Thymus (tissue), 11 donors: Measurements from ENCODE around the gene VAMP3. TPM values are rescaled to one million over a fixed set of nuclear protein-coding genes. Genes with fewer than 3 reads are reported as not detected.
A peak's percentile ranks its signal among the peaks of the same experiment; 100 is the strongest.
"Not testable (repeated sequence)": the region's sequence is repeated elsewhere in the genome, so short reads cannot be mapped to it uniquely, and the experiment has no call there.

Experiments used
- DNase-seq, 9 donors: peaks; one replicate each; pipeline ENCODE4 v3.0.0-alpha.2; 2013; ENCODE audit warnings: low spot score in 9 of 9, low read depth in 6 of 9, missing footprints in 1 of 9
- H3K27ac ChIP-seq, 2 donors: one replicate each; pipeline ENCODE4 v1.5.1; 2013; ENCODE audit warnings: control low read depth in 1 of 2, low read depth in 1 of 2, low read length in 1 of 2, mild to moderate bottlenecking in 1 of 2, moderate library complexity in 1 of 2
- H3K27me3 ChIP-seq, 2 donors: one replicate each; pipeline ENCODE4 v1.5.1; 2013; ENCODE audit warnings: low read length in 1 of 2; ENCODE audit not compliant: control insufficient read depth in 2 of 2, insufficient read depth in 1 of 2
- H3K36me3 ChIP-seq, 2 donors: one replicate each; pipeline ENCODE4 v1.5.1; 2013; ENCODE audit warnings: low read length in 1 of 2, mild to moderate bottlenecking in 1 of 2, moderate library complexity in 1 of 2; ENCODE audit not compliant: control insufficient read depth in 2 of 2, insufficient read depth in 2 of 2
- H3K4me1 ChIP-seq, 2 donors: one replicate each; pipeline ENCODE4 v1.5.1; 2013; ENCODE audit warnings: low read length in 2 of 2; ENCODE audit not compliant: control insufficient read depth in 2 of 2, insufficient read depth in 2 of 2
- H3K4me3 ChIP-seq, 2 donors: one replicate each; pipeline ENCODE4 v1.5.1; 2013; ENCODE audit warnings: low read length in 2 of 2, control low read depth in 1 of 2, mild to moderate bottlenecking in 1 of 2
- H3K9me3 ChIP-seq, 2 donors: one replicate each; pipeline ENCODE4 v1.5.1; 2013; ENCODE audit warnings: low read length in 1 of 2, mild to moderate bottlenecking in 1 of 2; ENCODE audit not compliant: control insufficient read depth in 2 of 2, insufficient read depth in 1 of 2
- WGBS: extraction: QIAGEN DNeasy Blood & Tissue Kit; methylation state at CpG from one replicate; pipeline ENCODE4 v1.1.7; 2013; 5-methylcytosine and 5-hydroxymethylcytosine counted together
- polyA plus RNA-seq: library from polyadenylated mRNA; stranded (reverse); fragments of 200-250 nt; gene quantifications from one replicate; pipeline ENCODE4 v1.2.3, GENCODE V29; 2013
- total RNA-seq: library from RNA; stranded (reverse); fragments of 120-200 nt; gene quantifications from one replicate; pipeline ENCODE4 v1.2.4, GENCODE V29; 2013
- donor health status: healthy.

The VAMP3 gene
- total and polyA plus RNA-seq, 2 donors: 31.5 to 55.6 TPM

- peaks cover 6 to 7% of the 10 kb centered on the region in 2 donors for H3K36me3 ChIP-seq
- H3K4me3 ChIP-seq: peak overlapping the region in 1 of 2 donors; percentile 83
- H3K9me3 ChIP-seq: no peaks in the 10 kb centered on the region
- 59% methylated on average over 52 of the region's 52 CpGs for WGBS
- H3K27me3 ChIP-seq: peaks cover 2 to 23% of the 10 kb centered on the region in 2 donors
- peak in 1 of 9 donors; percentile 10 for DNase-seq
- peaks cover 3% of the 10 kb centered on the region in 2 donors for H3K4me1 ChIP-seq
- H3K27ac ChIP-seq: no peak overlapping the region
Measured at GRCh38 chr1:7784492-7785071, 13.5 kb downstream of the VAMP3 start.

- peaks cover 2 to 23% of the 10 kb centered on the region in 2 donors for H3K27me3 ChIP-seq
- H3K36me3 ChIP-seq: peaks cover 5 to 7% of the 10 kb centered on the region in 2 donors
- H3K27ac ChIP-seq: no peak overlapping the region
- no peaks in the 10 kb centered on the region for H3K9me3 ChIP-seq
- no peak for DNase-seq
- H3K4me1 ChIP-seq: peaks cover 3% of the 10 kb centered on the region in 2 donors
- no peak overlapping the region for H3K4me3 ChIP-seq
- WGBS: 96% methylated on average over 7 of the region's 7 CpGs
Measured at GRCh38 chr1:7785108-7785507, 14.0 kb downstream of the VAMP3 start.

GRCh38 chr1:7786795-7787194 lies 15.7 kb downstream of the VAMP3 start:
- Histone ChIP-seq H3K4me1 (peaks cover 3% of the 10 kb centered on the region in 2 donors), H3K4me3 (no peak overlapping the region), H3K27ac (no peak overlapping the region), H3K9me3 (peaks cover 1 to 8% of the 10 kb centered on the region in 2 donors), H3K27me3 (peaks cover 2 to 23% of the 10 kb centered on the region in 2 donors), H3K36me3 (no peaks in the 10 kb centered on the region)
- DNase-seq: no peak
- 60% methylated on average over 5 of the region's 5 CpGs for WGBS

- Histone ChIP-seq H3K4me3 (no peak overlapping the region), H3K36me3 (no peaks in the 10 kb centered on the region), H3K9me3 (peaks cover 1 to 8% of the 10 kb centered on the region in 2 donors), H3K27me3 (peaks cover 0 to 7% of the 10 kb centered on the region in 2 donors), H3K4me1 (no peaks in the 10 kb centered on the region), H3K27ac (no peak overlapping the region)
- DNase-seq: no peak
- 77% methylated on average over 5 of the region's 5 CpGs for WGBS
Measured at GRCh38 chr1:7789828-7790227, 18.7 kb downstream of the VAMP3 start.

- 95% methylated on average over 3 of the region's 3 CpGs for WGBS
- not testable (repeated sequence) for H3K4me1 ChIP-seq, H3K9me3 ChIP-seq, H3K27ac ChIP-seq, DNase-seq, H3K4me3 ChIP-seq, H3K36me3 ChIP-seq, H3K27me3 ChIP-seq
Measured at GRCh38 chr1:7791027-7791426, 19.9 kb downstream of the VAMP3 start.

GRCh38 chr1:7795406-7795805 lies 24.3 kb downstream of the VAMP3 start:
- H3K36me3 ChIP-seq: no peaks in the 10 kb centered on the region
- 98% methylated on average over 12 of the region's 12 CpGs for WGBS
- no peaks in the 10 kb centered on the region for H3K4me1 ChIP-seq
- peaks cover 1 to 8% of the 10 kb centered on the region in 2 donors for H3K9me3 ChIP-seq
- H3K27me3 ChIP-seq: no peaks in the 10 kb centered on the region
- no peak overlapping the region for H3K27ac ChIP-seq
- H3K4me3 ChIP-seq: no peak overlapping the region
- DNase-seq: no peak

- Histone ChIP-seq H3K4me1 (no peaks in the 10 kb centered on the region), H3K36me3 (no peaks in the 10 kb centered on the region), H3K27me3 (no peaks in the 10 kb centered on the region), H3K27ac (no peak overlapping the region), H3K9me3 (no peaks in the 10 kb centered on the region), H3K4me3 (no peak overlapping the region)
- 96% methylated on average over 9 of the region's 9 CpGs for WGBS
- DNase-seq: no peak
Measured at GRCh38 chr1:7805460-7805859, 34.4 kb downstream of the VAMP3 start.

GRCh38 chr1:7808253-7808844 lies 37.3 kb downstream of the VAMP3 start:
- no peak overlapping the region for H3K27ac ChIP-seq
- no peaks in the 10 kb centered on the region for H3K27me3 ChIP-seq
- no peaks in the 10 kb centered on the region for H3K4me1 ChIP-seq
- H3K4me3 ChIP-seq: no peak overlapping the region
- peak in 2 of 9 donors; percentile 9 to 21 for DNase-seq
- H3K36me3 ChIP-seq: no peaks in the 10 kb centered on the region
- WGBS: 21% methylated on average over 1 of the region's 1 CpG
- no peaks in the 10 kb centered on the region for H3K9me3 ChIP-seq

- 97% methylated on average over 13 of the region's 13 CpGs for WGBS
- Histone ChIP-seq H3K4me3 (no peak overlapping the region), H3K36me3 (no peaks in the 10 kb centered on the region)
Measured at GRCh38 chr1:7809742-7810141, 38.6 kb downstream of the VAMP3 start.

More at GRCh38 chr1:7809742-7810141, 38.6 kb downstream of the VAMP3 start:
- DNase-seq: no peak
- no peaks in the 10 kb centered on the region for H3K9me3 ChIP-seq
- H3K4me1 ChIP-seq: no peaks in the 10 kb centered on the region
- no peak overlapping the region for H3K27ac ChIP-seq
- no peaks in the 10 kb centered on the region for H3K27me3 ChIP-seq
